ENCODE measurements around the gene SEPSECS.

The SEPSECS gene

DNA sequence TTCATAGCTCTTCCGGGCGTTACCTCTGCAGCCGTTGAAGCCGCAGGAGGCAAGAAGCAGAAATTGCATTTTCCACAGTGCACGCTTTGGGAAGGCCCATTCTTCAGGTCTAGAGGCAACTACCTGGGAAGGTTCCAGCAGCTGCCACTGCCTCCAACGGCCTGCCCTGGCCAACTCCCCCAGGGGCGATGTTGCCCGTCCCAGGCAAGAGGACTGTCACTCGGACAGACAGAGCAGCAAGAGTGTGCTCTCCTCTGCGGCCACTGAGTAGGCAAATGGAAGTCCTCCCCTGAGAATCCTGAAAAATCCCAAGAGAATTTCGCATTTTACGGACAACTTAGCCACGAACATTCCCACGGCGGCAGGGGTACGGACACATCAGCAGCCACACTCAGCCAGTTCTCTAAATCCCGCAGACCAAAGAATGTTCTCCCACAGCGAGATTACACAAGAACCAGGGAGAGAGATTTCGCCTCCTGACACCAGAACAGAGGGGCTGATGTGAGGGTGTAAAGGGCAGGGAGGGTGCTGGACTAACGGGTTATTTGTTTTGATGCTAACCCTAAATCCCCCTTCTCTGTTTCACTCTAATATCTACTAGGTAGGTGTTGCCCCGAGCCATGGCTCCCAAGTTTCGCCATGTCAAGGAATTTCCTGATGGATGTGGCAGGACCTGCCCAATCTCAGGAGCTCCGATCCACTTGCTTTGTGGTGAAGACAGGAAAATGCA is 63.8 kb downstream of the SEPSECS start (continued):
- TF ChIP-seq, protein P1, sequence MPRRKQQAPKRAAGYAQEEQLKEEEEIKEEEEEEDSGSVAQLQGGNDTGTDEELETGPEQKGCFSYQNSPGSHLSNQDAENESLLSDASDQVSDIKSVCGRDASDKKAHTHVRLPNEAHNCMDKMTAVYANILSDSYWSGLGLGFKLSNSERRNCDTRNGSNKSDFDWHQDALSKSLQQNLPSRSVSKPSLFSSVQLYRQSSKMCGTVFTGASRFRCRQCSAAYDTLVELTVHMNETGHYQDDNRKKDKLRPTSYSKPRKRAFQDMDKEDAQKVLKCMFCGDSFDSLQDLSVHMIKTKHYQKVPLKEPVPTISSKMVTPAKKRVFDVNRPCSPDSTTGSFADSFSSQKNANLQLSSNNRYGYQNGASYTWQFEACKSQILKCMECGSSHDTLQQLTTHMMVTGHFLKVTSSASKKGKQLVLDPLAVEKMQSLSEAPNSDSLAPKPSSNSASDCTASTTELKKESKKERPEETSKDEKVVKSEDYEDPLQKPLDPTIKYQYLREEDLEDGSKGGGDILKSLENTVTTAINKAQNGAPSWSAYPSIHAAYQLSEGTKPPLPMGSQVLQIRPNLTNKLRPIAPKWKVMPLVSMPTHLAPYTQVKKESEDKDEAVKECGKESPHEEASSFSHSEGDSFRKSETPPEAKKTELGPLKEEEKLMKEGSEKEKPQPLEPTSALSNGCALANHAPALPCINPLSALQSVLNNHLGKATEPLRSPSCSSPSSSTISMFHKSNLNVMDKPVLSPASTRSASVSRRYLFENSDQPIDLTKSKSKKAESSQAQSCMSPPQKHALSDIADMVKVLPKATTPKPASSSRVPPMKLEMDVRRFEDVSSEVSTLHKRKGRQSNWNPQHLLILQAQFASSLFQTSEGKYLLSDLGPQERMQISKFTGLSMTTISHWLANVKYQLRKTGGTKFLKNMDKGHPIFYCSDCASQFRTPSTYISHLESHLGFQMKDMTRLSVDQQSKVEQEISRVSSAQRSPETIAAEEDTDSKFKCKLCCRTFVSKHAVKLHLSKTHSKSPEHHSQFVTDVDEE (CRISPR knock-in tag; IDR thresholded peaks at IDR 0.05), result no peak
- TF ChIP-seq TCF4 (CRISPR knock-in tag; IDR thresholded peaks at IDR 0.05; ENCODE audit: borderline replicate concordance), result no peak
- no peak for TF ChIP-seq TOX (CRISPR knock-in tag; IDR thresholded peaks at IDR 0.05; ENCODE audit: borderline replicate concordance)
- TF ChIP-seq ZNF8 (CRISPR knock-in tag; IDR thresholded peaks at IDR 0.05), result no peak
- no peak for TF ChIP-seq PPARA (CRISPR knock-in tag; IDR thresholded peaks at IDR 0.05; ENCODE audit: borderline replicate concordance)
- TF ChIP-seq, protein P2, sequence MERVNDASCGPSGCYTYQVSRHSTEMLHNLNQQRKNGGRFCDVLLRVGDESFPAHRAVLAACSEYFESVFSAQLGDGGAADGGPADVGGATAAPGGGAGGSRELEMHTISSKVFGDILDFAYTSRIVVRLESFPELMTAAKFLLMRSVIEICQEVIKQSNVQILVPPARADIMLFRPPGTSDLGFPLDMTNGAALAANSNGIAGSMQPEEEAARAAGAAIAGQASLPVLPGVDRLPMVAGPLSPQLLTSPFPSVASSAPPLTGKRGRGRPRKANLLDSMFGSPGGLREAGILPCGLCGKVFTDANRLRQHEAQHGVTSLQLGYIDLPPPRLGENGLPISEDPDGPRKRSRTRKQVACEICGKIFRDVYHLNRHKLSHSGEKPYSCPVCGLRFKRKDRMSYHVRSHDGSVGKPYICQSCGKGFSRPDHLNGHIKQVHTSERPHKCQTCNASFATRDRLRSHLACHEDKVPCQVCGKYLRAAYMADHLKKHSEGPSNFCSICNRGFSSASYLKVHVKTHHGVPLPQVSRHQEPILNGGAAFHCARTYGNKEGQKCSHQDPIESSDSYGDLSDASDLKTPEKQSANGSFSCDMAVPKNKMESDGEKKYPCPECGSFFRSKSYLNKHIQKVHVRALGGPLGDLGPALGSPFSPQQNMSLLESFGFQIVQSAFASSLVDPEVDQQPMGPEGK (CRISPR knock-in tag; IDR thresholded peaks at IDR 0.05; ENCODE audit: borderline replicate concordance), result no peak
- no peak for TF ChIP-seq ZC3H10 (CRISPR knock-in tag; IDR thresholded peaks at IDR 0.05)
- TF ChIP-seq CSDC2 (CRISPR knock-in tag; IDR thresholded peaks at IDR 0.05), result no peak

DNA sequence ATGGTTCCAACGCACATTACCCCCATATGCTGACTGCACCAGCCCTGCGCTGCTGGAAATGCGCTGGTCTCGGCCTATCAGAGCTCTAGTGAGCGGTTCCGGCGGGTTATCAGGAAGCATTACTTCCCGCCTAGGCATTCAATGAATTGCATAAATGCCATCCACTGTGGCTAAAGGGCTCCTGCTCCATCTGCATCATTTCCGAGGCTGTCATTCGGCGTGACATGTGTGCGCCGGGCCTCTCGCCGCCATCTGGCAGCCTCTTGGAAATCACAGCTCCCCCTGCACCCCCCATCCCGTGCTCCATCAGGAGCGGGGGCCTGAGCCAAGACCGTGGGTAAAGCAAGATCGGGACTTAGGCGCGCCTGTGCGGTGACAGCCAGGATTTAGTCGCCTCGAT is 64.4 kb downstream of the SEPSECS start:
- ATAC-seq, result no peak; the same call in 2 of the 3 replicates
- TF ChIP-seq ZFP30 (CRISPR knock-in tag; IDR thresholded peaks at IDR 0.05) (no peak), ZNF565 (CRISPR knock-in tag; conservative IDR thresholded peaks at IDR 0.05; ENCODE audit: low read depth) (no peak), RARB (CRISPR knock-in tag; IDR thresholded peaks at IDR 0.05) (no peak), ZNF70 (CRISPR knock-in tag; IDR thresholded peaks at IDR 0.05) (no peak), SNAI2 (CRISPR knock-in tag; IDR thresholded peaks at IDR 0.05) (no peak), TOX (CRISPR knock-in tag; IDR thresholded peaks at IDR 0.05; ENCODE audit: borderline replicate concordance) (no peak), ISL1 (CRISPR knock-in tag; IDR thresholded peaks at IDR 0.05) (no peak), PPARA (CRISPR knock-in tag; IDR thresholded peaks at IDR 0.05; ENCODE audit: borderline replicate concordance) (no peak), ESRRG (CRISPR knock-in tag; IDR thresholded peaks at IDR 0.05) (no peak)
- TF ChIP-seq, protein P3, sequence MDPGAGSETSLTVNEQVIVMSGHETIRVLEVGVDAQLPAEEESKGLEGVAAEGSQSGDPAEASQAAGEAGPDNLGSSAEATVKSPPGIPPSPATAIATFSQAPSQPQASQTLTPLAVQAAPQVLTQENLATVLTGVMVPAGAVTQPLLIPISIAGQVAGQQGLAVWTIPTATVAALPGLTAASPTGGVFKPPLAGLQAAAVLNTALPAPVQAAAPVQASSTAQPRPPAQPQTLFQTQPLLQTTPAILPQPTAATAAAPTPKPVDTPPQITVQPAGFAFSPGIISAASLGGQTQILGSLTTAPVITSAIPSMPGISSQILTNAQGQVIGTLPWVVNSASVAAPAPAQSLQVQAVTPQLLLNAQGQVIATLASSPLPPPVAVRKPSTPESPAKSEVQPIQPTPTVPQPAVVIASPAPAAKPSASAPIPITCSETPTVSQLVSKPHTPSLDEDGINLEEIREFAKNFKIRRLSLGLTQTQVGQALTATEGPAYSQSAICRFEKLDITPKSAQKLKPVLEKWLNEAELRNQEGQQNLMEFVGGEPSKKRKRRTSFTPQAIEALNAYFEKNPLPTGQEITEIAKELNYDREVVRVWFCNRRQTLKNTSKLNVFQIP (CRISPR knock-in tag; IDR thresholded peaks at IDR 0.05; ENCODE audit: borderline replicate concordance, low read depth), result no peak
- TF ChIP-seq, protein P4, sequence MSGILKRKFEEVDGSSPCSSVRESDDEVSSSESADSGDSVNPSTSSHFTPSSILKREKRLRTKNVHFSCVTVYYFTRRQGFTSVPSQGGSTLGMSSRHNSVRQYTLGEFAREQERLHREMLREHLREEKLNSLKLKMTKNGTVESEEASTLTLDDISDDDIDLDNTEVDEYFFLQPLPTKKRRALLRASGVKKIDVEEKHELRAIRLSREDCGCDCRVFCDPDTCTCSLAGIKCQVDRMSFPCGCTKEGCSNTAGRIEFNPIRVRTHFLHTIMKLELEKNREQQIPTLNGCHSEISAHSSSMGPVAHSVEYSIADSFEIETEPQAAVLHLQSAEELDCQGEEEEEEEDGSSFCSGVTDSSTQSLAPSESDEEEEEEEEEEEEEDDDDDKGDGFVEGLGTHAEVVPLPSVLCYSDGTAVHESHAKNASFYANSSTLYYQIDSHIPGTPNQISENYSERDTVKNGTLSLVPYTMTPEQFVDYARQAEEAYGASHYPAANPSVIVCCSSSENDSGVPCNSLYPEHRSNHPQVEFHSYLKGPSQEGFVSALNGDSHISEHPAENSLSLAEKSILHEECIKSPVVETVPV (CRISPR knock-in tag; IDR thresholded peaks at IDR 0.05), result no peak

DNA sequence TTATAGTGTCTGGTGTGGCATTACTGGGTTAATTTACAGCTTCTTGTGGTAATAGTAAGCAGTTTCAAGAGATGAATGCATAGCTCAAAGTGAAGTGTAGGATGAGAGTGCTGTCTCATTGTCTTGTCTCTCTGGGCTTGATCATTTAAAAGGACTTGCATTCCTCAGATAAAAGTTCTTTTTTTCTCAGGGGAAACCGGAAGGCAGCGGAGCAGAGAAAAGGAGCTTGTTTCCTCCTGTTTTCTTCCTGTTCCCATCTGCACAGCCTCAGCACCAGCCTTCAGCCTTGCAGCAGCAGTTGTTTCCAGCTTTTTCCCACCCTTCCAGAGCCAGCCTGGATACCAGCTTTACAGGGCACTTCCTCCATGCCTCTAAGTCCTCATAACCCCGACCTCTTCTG is 68.1 kb downstream of the SEPSECS start:
- no peak for ATAC-seq
- TF ChIP-seq TOX (CRISPR knock-in tag; IDR thresholded peaks at IDR 0.05; ENCODE audit: borderline replicate concordance), result no peak
- no peak for TF ChIP-seq OSR1 (CRISPR knock-in tag; IDR thresholded peaks at IDR 0.05)
- TF ChIP-seq, protein P5, sequence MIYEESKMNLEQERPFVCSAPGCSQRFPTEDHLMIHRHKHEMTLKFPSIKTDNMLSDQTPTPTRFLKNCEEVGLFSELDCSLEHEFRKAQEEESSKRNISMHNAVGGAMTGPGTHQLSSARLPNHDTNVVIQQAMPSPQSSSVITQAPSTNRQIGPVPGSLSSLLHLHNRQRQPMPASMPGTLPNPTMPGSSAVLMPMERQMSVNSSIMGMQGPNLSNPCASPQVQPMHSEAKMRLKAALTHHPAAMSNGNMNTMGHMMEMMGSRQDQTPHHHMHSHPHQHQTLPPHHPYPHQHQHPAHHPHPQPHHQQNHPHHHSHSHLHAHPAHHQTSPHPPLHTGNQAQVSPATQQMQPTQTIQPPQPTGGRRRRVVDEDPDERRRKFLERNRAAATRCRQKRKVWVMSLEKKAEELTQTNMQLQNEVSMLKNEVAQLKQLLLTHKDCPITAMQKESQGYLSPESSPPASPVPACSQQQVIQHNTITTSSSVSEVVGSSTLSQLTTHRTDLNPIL (CRISPR knock-in tag; IDR thresholded peaks at IDR 0.05; ENCODE audit: low read depth), result no peak
- TF ChIP-seq ARNTL (CRISPR knock-in tag; IDR thresholded peaks at IDR 0.05; ENCODE audit: borderline replicate concordance, low read depth), result no peak
- TF ChIP-seq ESRRG (CRISPR knock-in tag; IDR thresholded peaks at IDR 0.05), result no peak
- TF ChIP-seq, protein P3 (CRISPR knock-in tag; IDR thresholded peaks at IDR 0.05; ENCODE audit: borderline replicate concordance, low read depth), result no peak
- TF ChIP-seq PPARA (CRISPR knock-in tag; IDR thresholded peaks at IDR 0.05; ENCODE audit: borderline replicate concordance), result no peak
- no peak for TF ChIP-seq TCF4 (CRISPR knock-in tag; IDR thresholded peaks at IDR 0.05; ENCODE audit: borderline replicate concordance)
- no peak for TF ChIP-seq ZC3H10 (CRISPR knock-in tag; IDR thresholded peaks at IDR 0.05)
- no peak for TF ChIP-seq ZFP30 (CRISPR knock-in tag; IDR thresholded peaks at IDR 0.05)
